HG03457 (cell line): ENCODE data around the gene TC2N.
"Not testable (repeated sequence)": the region's sequence is repeated elsewhere in the genome, so short reads cannot be mapped to it uniquely, and the experiment has no call there.

Experiments
- ATAC-seq: cut with Tn5 transposase; IDR thresholded peaks from one replicate; pipeline ENCODE4 v1.9.1; 2021; ENCODE audit warnings: moderate number of reproducible peaks; ENCODE audit not compliant: unreplicated experiment

The TC2N gene

DNA sequence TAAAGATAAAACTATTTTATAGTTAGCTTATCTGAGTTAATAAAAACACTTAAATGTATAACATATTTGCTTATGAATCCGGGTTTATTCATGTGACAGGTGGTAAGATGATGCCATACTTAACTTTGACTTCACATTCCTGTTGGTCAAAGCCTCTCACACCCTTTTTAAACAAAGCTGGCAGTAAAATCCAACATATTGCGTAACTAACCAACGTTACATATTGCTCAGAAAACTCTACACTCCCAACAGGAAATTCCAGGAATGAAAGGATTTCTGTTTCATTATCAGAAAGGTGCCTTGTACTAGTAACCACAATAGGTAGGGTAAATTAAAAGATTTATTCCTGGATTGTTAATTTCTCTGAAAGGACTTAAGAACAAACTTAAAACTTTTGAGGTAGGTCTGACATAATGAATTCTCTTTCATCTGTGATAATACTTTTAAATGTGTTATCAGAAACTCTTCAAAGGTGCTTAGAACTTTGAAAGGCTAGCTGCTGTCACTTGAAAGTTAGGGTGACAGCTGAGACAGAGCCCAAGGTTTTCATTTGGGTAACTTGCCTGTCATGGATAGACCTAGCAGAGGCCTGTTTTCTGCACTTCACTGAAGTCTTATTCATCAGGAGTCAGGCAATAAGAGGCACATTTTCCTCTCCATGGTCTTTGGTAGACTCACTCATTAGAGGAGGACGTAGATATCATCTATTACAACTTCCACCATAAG is 111.6 kb downstream of the TC2N start:
- ATAC-seq: no peak

DNA sequence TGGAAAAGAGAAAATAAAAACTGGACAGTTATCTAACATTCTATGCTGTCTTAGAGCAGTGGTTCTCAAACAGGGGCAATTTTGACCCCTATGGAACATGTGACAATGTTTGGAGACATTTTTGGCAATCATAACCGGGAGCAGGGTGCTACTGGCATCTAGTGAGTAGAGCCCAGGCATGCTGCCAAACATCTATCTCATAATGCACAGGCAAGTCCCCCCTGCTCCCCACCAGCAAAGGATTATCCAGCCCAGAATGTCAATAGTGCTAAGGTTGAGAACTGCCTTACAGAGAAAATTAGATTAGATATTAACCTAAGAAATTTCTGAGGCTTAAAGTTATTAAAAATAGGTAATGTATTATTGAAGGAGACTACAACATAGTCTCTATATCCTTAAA is 112.5 kb downstream of the TC2N start:
- no peak for ATAC-seq

DNA sequence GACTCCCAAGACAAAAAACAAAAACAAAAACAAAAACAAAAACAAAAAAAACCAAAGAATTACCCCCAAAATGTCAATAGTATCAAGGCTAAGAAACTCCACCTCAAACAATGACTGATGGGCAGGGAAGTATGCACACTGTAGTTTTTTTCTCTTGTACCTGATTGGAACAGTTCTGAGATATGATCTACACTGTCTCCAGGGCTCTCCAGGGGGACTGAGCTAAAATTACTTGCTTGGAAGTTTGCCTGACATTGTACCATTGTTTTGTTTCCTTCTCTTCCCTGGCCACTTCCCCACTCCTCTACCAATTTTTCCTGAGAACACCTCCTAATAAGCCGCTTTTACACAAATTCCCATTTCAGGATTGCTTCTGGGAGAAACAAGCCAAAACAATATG is 113.2 kb downstream of the TC2N start:
- ATAC-seq: no peak

DNA sequence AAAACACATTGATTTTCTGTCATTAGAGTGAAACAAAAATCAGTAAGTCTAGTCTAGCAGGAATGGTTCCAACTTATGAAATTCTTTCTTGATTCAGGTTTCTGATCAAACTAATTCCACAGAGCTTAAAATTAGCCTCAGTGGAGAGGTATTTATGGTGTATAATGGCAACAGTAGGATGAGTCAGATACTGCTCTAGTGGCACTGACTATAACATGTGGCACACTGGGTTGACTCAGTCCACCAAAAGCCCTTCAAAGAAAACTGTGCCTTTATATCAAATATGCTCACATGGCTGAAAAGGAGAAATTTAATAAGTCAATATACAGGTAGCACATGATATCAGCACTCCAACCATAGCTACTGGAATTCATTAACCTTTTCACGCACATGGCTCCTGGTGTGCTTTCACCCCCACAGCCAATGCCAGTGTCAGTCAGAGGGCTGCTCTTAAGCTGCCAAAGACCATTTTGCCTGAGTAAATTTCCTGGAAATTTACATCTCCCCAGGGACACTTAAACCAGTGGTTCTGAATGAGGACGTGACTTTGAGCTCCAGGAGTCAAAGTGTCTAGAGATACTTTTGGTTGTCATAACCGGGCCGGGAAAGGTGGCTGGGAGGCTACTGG is 113.7 kb downstream of the TC2N start:
- ATAC-seq: no peak

- no peak for ATAC-seq
Measured at GRCh38 chr14:91752961-91753360, 114.4 kb downstream of the TC2N start.

- no peak for ATAC-seq
Measured at GRCh38 chr14:91751719-91752118, 115.6 kb downstream of the TC2N start.

DNA sequence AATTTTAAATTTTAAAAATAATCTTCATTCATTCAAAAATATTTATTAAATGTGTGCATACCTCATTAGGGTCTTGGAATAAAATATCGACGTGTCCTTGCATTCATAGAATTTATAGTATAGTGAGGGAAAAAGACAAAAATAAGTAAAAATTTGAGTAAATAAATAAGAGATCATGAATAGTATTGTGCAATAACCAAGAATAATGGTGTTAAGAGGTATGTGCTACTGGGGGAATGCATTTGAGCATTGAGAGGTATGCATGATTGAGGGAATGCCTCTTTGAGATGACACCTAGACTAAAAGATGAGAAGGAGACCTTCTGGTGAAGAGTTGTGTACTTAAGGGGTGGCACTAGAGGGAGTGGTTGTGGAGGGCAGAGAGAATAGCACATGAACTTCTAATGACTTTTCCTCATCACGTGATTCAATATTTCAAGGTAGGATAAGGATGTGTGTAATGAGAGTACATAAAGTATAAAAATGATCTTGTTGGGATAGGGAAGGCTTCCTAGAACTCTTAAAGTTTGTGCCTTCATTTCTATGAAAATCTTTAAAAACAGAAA is 116.6 kb downstream of the TC2N start:
- ATAC-seq: no peak

DNA sequence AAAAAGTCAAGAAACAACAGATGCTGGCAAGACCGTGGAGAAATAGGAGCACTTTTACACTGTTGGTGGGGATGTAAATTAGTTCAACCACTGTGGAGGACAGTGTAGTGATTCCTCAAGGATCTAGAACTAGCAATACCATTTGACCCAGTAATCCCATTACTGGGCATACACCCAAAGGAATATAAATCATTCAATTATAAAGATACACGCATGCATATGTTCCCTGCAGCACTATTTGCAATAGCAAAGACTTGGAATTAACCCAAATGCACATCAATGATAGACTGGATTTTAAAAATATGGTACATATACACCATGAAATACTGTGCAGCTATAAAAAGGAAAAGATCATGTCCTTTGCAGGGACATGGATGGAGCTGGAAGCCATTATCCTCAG is 117.5 kb downstream of the TC2N start:
- no peak for ATAC-seq

DNA sequence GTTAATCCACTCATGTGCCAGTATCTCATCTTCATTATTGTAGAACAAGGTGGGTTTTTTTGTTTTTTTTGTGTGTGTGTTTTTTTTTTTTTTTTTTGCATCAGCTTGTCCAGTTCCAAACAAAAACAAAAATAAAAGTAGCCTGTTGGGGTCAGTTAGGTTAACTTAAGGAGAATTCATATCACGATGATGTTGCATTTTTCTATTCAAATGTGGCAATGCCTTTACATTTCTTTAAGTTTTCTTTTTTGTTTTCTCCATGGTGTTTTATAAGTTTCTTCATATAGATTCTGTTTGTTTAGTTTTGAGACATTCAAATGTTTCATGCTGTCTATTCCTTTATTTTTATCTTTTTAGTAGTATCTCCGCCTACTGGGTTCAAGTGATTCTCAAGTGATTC is 119.3 kb downstream of the TC2N start:
- ATAC-seq: no peak

DNA sequence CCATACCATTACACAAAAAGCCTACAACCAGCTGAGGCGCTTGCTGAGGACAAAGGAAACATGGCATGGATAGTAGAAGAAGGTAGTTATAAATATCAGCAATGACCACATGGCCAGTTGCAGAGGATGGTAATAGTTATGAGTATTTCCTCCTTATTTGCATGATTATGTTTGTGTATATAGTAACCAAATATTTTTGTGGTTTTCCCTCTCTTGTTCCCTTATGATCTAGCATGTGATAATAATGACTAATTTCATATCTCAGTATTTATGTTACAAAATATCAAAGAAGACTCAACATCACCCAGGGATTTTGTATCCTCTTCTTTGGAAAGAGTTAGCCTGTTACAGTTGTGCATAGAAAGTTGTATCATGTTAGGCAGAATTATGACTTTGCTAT is 122.0 kb downstream of the TC2N start:
- no peak for ATAC-seq

DNA sequence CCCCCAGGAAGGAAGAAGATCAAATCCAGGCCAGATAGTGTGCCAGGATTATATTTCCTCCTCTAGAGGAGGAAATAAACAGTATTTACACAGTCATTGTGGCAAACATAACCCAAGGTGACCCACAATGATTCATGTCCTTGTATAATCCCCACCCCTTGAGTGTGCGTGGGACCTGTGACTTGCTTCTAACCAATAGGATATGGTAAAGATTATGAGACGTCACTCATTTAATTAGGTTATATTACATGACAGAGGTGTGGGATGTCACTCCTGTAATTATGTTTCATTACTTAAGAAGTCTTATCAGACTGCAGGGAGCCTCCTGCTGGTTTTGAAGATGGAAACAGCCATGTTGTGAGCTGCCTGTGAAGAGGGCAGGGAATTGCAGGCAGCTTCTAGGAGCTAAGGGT is 123.3 kb downstream of the TC2N start:
- ATAC-seq: no peak

DNA sequence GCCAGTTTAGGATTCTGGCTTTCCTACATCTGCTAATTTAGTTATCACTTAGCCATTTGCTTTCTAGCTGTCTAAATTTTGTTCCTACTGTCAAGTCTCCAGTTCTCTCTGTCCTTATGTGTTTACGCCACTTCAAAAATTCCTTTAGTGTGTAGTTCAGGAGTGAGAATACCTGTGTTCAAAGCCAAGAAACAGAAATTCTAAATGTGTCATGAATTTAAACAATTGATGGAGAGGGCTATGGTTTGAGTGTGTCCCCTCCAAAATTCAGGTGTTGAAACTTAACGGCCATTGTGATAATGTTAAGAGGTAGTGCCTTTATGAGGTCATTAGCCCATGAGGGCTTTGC is 124.1 kb downstream of the TC2N start:
- no peak for ATAC-seq

- ATAC-seq: no peak
Measured at GRCh38 chr14:91742621-91743304, 124.6 kb downstream of the TC2N start.

- not testable (repeated sequence) for ATAC-seq
Measured at GRCh38 chr14:91739867-91740266, 127.5 kb downstream of the TC2N start.

GRCh38 chr14:91737619-91738018 is 129.7 kb downstream of the TC2N start:
- ATAC-seq: no peak

DNA sequence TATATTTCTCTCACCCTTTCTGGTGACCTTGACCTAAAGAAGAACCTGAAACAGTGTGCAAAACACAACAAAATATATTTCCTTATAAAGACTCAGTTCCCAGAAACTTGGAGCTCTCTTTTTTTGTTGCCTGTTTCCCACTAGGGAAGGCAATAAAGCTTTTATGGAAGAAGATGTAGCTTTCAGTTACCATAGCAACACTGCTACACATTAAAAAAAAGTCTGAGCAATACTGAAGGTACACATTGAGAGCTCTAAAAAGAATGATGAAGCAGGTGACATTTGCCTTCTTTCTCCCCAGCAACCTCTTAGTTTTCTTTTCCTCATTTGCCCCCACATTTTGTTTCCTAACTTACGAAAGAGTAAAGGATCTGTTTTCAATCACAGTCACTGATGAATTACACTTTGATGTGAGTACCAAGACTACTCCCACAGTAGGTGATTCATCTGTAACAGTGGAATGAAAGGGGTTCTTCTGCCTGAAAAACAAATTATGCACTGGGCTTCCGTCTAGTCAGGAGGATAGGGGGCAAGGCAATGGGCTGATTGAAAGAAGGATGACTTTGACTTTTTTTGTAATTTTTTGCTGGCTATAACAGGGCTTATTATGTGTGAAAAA is 134.4 kb downstream of the TC2N start:
- ATAC-seq: no peak

DNA sequence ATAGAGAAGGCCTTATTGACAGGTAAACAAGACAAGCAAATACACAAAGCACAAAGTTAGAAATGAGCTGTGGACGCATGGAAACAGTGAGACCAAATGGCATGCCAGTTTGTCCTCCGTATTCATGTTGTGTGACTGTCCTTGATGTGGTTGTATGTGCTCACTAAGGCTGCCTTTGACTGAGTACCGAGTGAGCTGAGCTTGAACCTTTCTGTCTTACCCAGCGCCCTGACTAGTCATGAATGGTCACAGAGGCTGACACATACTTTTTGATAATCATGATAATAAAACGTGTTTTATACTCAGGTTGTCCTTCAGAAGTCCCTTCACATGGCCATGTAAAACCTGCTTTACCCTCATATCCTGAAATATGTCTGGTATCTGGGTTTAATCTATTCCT is 134.9 kb downstream of the TC2N start:
- no peak for ATAC-seq

- ATAC-seq: no peak
Measured at GRCh38 chr14:91731986-91732385, 135.3 kb downstream of the TC2N start, which contains the start of gene CATSPERB. CATSPERB (minus strand) TSS chr14:91732086; CDS start chr14:91729479, 2,607 bp downstream.

- no peak for ATAC-seq
Measured at GRCh38 chr14:91731018-91731417, 136.3 kb downstream of the TC2N start.

DNA sequence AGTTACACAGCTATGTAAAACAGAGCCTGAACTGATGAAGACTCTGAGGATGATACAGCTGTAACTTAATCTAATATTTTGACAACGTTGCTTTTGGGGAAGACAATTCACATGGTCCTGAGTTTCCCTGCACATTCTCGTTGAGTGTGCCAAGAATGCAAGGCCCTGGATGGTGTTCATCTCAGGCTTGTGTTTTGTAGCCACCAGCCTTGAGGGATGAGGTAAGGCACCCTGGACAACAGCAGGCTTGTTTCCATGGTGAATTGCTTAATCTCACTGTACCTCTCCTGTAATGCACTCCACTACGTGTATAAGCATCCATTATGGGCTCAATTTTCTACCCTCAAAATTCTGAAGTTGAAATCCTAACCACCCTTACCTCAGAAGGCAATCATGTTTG is 137.6 kb downstream of the TC2N start:
- ATAC-seq: no peak
